AG04450 (cell line): Measurements from ENCODE around the gene CTCFL. TPM values are rescaled to one million over a fixed set of nuclear protein-coding genes. Genes with fewer than 3 reads are reported as not detected.

Source experiments
- CTCF ChIA-PET: fragments of 300-600, 350-600 bp; formaldehyde crosslinking; extraction: SDS; loops from one replicate; lab custom pipeline; 2022; ENCODE audit warnings: antibody characterized with exemption, inconsistent platforms; lab: Charles Lee
- POLR2A ChIA-PET: fragments of 350-600 bp; formaldehyde crosslinking; extraction: SDS; loops from one replicate; lab custom pipeline; 2021; ENCODE audit warnings: antibody characterized with exemption, inconsistent platforms; lab: Yijun Ruan, JAX
- DNase-seq: peaks from one replicate; pipeline ENCODE4 v3.0.0-alpha.2; 2011; ENCODE audit warnings: low read depth, low spot score
- H3K27ac ChIP-seq: one replicate; pipeline ENCODE4 v1.5.1; 2012; ENCODE audit warnings: low read depth, low read length, control low read depth
- H3K27me3 ChIP-seq: one replicate; pipeline ENCODE4 v1.6.0; 2012; ENCODE audit warnings: low read length; ENCODE audit not compliant: control insufficient read depth, insufficient read depth
- H3K4me3 ChIP-seq: 2 replicates; pipeline ENCODE4 v1.5.1; 2011; ENCODE audit warnings: mild to moderate bottlenecking, low read depth, low read length, control low read depth
- H3K9me3 ChIP-seq: 2 replicates; pipeline ENCODE4 v1.5.1; 2012; ENCODE audit warnings: low read length; ENCODE audit not compliant: control insufficient read depth, insufficient read depth
- CTCF ChIP-seq: IDR thresholded peaks from 2 replicates; pipeline ENCODE4 v1.5.1; 2011; ENCODE audit warnings: low read depth, low read length, control low read depth, inconsistent platforms
- polyA plus RNA-seq: library from polyadenylated mRNA; depleted of rRNA; stranded (reverse); fragments of >200 nt; gene quantifications from 2 replicates; pipeline ENCODE4 v1.2.3, GENCODE V29; 2011

The CTCFL gene
- polyA plus RNA-seq, 1 experiment: not detected

- POLR2A ChIA-PET: no interaction called here
- TF ChIP-seq CTCF: no peak
- Histone ChIP-seq H3K4me3 (no peak overlapping the region), H3K27ac (no peak overlapping the region), H3K27me3 (peaks cover 14% of the 10 kb centered on the region), H3K9me3 (no peaks in the 10 kb centered on the region; the same call in 1 of the 2 replicates)
- CTCF ChIA-PET: no interaction called here
- DNase-seq: no peak
These were observed 44.3 kb downstream of the CTCFL start for GRCh38 chr20:57480444-57481160.

GRCh38 chr20:57479196-57479595 is 45.7 kb downstream of the CTCFL start:
- Histone ChIP-seq H3K27me3 (peaks cover 17% of the 10 kb centered on the region), H3K4me3 (no peak overlapping the region), H3K9me3 (no peaks in the 10 kb centered on the region; the same call in 1 of the 2 replicates), H3K27ac (no peak overlapping the region)
- CTCF ChIA-PET: interaction anchor here (1.5 kb wide), 1 partner anchor 97 kb away, joined by 5 read pairs; no protein-coding TSS in a partner anchor
- POLR2A ChIA-PET: no interaction called here
- no peak for DNase-seq
- no peak for TF ChIP-seq CTCF

- Histone ChIP-seq H3K9me3 (no peaks in the 10 kb centered on the region; the same call in 1 of the 2 replicates), H3K4me3 (no peak overlapping the region), H3K27me3 (peaks cover 20% of the 10 kb centered on the region), H3K27ac (no peak overlapping the region)
- ChIA-PET CTCF (interaction anchor here (1.5 kb wide), 1 partner anchor 96 kb away, joined by 5 read pairs; no protein-coding TSS in a partner anchor), POLR2A (no interaction called here)
- TF ChIP-seq CTCF: no peak
- no peak for DNase-seq
These were observed 46.8 kb downstream of the CTCFL start for GRCh38 chr20:57478176-57478575.

GRCh38 chr20:57476641-57477461 is 48.1 kb downstream of the CTCFL start:
- CTCF ChIA-PET: interaction anchor here (0.6 kb wide), 1 partner anchor 12 kb away, joined by 3 read pairs; no protein-coding TSS in a partner anchor
- H3K27ac ChIP-seq: no peak overlapping the region
- H3K27me3 ChIP-seq: peaks cover 18% of the 10 kb centered on the region
- H3K4me3 ChIP-seq: no peak overlapping the region
- POLR2A ChIA-PET: no interaction called here
- TF ChIP-seq CTCF: no peak
- no peaks in the 10 kb centered on the region; the same call in 1 of the 2 replicates for H3K9me3 ChIP-seq
- no peak for DNase-seq
